HuH-7 (cell line): Measurements from ENCODE around the gene MUCL3.
"Not testable (repeated sequence)": the region's sequence is repeated elsewhere in the genome, so short reads cannot be mapped to it uniquely, and the experiment has no call there.

Experiments
- DNase-seq: peaks from one replicate; pipeline ENCODE4 v3.0.0; 2011; ENCODE audit warnings: low spot score

MUCL3 gene

DNA sequence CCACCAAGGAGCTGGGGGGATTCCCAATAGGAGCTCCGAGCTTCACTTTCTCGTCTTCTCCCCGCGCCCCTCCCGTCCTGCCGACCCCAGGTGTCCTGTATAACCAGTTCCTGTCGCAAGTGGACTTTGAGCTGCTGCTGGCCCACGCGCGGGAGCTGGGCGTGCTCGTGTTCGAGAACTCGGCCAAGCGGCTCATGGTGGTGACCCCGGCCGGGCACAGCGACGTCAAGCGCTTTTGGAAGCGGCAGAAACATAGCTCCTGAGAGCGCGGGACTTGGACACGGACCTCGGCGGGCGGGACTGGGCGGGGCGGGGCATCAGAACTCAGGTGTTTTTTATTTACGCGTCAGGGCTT is 27.1 kb upstream of the MUCL3 start:
- no peak for DNase-seq

DNA sequence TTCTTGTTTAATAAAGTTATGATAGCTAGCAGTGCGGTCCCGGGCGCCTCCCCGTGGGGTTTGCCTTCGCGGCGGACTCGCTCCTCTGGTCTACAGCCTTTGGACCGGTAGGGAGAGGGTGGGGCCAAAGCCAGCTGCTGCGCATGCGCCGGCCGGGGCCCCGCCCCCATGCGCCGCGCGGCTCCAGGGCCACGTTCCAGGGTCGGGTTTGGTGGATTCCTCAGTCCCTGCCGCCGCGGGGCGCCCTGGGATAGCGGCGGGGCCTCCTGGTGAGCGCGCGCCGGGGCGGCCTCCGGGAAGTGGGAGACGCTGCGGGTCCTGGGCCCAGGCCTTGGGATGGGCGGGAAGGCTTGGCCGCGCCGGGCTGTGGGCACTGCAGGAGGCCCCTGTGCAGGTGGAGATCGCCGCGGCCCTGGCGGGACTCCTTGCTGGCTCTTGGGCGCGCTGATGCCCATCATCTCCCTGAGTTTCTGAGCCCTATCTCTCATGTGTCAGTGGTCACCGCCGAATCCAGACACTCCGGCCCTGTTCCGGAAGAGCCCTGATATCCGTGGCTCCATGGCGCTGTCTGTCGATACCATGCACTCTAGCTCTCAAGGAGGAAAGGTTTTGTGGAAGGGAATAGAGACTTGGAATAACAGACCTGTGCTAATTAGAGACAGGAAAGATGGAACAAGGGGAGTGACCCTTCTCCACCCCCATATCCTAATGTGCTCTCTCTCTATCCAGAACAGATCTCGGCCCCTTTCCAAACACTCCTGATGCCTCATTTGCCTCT is 26.5 kb upstream of the MUCL3 start, which contains the start of gene VARS2:
TSS of gene VARS2 (plus strand) at position 163 of the 778 bp plus-strand sequence. CDS start at position 762, 599 bp downstream.
- peak; percentile 96 for DNase-seq

DNA sequence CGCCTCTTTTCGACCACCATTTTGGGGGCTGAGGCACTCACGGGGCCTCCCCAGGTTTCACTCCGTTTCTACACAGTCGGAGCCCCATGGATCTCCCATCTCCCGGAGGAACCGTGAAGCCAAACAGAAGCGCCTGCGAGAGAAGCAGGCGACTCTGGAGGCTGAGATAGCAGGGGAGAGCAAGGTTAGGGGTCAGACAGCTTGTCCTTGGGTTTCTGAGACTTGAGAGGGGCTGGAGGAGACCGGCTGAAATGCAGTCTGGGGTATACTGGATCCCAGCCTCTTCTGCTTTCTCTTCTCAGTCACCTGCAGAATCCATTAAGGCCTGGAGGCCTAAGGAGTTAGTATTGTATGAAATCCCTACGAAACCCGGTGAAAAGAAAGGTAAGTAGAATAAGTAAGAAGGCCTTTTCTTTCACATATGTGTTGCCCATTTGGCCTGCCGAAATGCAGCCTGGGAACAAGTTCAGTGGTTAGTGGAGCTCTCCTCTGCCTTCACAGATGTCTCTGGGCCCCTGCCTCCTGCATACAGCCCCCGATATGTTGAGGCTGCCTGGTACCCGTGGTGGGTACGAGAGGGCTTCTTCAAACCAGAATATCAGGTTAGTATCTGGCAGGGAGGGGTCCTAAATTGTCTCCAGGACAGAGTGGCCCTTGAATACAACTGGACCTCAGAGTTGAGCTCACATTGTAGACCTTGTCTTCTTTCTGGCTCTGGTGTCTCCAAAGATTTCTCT is 25.8 kb upstream of the MUCL3 start:
- DNase-seq, result no peak

DNA sequence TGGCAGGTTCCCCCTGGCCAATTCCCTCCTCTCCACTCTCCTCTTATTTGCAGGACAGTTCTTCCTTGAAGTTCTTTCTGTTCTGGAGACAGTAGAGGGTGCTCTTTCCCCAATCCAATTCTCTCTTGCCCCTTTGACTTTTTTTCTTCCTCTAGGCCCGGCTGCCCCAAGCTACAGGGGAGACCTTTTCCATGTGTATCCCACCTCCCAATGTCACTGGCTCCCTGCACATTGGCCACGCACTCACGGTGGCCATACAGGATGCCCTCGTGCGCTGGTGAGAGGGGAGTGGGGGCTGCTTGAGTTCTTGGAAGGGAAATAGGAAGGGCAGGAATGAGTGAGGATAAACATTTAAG is 25.2 kb upstream of the MUCL3 start:
- peak; percentile 80 for DNase-seq

DNA sequence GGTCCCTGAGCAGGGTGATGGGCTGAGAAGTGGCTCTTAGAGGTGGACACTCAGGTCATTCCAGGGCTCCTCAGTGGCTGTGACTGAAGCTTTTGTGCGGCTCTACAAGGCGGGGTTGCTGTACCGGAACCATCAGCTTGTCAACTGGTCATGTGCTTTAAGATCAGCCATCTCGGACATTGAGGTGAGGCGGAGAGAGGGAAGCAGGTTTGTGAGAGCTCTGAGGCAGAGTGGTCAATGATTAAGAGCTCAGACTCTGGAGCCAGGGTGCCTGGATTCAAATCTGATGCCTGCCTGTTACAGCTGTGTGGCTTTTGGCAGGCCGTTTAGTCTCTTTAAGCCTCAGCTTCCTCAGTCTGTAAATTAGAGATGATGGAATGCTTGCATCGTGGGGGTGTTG is 23.7 kb upstream of the MUCL3 start:
- DNase-seq, result no peak

DNA sequence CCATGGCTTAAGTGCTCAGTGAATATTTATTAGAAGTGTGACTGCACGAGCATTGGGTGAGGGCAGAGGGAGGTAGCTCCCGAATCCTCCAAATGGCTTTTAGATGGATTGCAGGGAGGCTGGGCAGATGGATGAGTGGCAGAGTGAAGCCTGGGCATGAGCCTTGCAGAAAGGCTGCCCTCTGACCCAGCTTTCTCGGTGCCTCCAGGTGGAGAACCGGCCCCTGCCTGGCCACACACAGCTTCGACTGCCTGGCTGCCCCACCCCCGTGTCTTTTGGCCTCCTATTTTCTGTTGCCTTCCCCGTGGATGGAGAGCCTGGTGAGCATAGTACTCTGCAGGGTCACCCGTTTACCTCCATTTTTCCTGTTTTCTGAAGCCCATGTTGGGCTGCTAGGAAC is 23.3 kb upstream of the MUCL3 start:
- DNase-seq, result no peak

DNA sequence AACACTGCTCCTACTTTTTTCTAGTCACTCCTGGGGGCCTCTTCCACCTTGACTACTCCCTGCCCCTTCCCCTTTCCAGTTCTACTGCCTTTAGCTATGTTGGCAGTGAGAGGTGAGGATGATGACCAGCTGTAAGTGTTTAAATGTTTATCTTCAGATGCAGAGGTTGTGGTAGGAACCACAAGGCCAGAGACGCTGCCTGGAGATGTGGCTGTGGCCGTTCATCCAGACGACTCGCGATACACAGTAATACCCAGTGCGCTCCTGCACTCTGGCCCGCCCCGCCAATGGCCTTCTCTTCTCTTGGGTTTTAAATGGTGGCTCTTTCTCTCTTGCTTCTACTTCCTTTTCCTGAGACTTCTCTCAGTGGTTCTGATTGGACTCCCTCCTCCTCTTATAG is 22.1 kb upstream of the MUCL3 start:
- DNase-seq, result no peak

DNA sequence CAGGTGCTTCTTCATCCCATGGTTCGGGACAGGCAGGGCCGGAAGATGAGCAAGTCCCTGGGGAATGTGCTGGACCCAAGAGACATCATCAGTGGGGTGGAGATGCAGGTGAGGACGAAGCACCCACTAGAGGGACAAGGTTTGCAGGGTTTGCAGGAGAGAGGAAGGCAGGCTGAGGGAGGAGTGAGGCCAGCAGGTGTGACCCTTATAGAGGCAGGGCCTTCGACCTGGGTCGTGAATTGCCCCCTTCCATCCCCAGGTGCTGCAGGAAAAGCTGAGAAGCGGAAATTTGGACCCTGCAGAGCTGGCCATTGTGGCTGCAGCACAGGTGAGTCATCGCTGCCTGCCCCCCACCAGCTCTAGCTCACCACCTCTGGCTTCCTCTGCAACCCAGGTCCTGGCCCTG is 18.3 kb upstream of the MUCL3 start:
- DNase-seq, result no peak

DNA sequence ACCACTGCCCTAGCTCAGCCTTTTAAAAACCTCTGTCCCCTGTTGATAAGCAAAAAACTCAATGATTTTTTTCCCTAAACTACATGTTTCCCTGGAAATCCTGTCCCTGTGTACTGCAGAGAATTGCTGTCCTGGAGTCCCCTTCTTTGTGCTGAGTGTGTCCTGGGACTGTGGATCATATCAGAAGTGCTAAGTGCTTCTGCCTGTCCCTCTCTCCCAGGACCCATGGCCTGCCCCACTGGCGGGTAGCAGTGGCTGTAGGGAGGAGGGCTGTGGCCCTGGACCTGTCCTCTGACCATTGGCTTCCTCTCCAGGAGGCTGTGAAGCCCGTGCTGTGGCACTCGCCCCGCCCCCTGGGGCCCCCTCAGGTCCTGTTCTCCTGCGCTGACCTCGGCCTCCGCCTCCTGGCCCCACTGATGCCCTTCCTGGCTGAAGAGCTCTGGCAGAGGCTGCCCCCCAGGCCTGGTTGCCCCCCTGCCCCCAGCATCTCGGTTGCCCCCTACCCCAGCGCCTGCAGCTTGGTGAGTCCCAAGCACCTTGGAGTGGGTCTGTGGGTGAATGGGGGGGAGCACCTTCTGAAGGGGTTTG is 16.6 kb upstream of the MUCL3 start:
- not testable (repeated sequence) for DNase-seq

DNA sequence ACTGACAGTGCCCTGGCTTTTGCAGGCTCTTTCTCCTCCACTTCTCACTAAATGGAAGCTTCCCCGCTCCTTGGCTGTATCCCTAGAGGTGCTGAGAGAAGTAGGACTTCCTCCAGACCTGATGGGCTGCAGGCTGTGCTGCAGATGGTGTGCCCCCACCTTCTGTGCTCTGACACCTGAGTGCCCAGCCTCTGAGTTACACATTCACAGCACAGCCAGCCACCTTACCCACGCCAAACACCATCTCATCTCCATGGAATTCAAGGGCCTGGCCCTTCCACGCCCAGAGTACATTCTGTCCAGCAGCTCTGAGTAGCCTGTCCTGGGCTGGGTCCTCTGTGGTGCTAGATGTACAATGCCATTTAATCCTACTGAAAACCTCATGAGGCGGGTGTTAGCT is 14.1 kb upstream of the MUCL3 start:
- DNase-seq, result no peak

DNA sequence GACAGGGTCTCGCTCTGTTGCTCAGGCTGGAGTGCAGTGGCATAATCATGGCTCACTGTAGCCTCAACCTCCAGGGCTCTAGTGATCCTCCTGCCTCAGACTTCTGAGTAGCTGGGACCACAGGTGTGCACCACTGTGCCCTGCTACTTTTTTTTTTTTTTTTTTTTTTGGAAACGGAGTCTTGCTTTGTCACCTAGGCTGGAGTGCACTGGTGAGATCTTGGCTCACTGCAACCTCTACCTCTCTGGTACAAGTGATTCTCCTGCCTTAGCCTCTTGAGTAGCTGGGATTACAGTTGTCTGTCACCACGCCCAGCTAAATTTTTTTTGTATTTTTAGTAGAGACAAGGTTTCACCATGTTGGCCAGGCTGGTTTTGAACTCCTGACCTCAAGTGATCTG is 13.7 kb upstream of the MUCL3 start:
- DNase-seq, result not testable (repeated sequence)

DNA sequence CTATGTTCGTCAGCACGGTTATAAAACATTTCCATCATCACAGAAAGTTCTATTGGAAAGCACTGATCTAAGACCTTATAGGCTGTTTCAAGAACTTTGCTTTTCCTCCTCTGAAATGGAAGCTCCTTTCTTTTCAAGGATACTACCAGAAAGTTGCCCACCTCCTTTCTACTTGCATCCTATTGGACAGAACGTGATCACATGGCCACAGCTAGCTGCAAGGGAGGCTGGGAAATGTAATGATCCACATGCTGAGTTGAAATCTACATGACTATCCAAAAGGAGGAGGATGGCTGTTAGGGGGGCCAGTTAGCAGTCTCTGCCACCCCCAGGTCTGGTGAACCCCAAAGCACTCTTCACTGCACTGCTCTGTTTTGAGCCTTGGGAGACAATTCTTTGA is 12.1 kb upstream of the MUCL3 start:
- no peak for DNase-seq

DNA sequence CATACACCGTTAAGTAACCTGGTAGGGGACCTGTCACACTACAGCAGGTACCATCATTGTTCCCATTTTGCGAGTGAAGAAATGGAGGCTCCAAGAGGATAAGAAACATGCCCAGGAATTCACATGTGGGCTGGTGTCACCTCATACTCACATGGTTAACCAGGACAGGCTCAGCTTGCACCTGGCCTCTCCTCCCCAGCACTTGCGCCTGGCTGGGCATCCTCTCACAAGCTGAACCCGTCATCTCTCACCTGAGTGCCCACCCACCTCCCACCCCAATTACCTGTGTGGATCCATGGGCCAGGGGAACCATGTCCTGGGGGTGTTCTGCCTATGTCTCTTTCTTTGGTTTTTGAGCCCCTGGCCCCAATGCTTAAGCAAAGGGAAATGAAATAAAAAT is 10.3 kb upstream of the MUCL3 start:
- DNase-seq, result no peak

DNA sequence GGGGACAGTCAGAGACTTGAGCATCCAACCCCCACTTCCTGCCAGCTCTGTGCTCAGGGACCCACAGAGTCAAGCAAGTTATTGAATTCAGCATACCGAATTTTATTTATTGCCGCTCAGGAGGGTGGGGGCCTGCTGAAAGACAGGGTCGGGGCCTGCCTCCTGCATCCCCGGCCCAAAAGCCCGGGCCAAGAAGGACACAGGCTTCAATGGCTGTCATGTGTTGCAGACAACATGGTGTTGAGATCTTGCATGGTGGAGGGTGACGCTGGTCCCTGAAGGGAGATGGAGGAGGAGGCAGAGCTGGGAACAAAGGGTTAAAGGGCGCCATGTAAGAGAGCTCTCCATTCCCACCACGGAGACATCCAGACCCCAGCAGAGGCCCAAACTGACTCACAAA is 9.5 kb upstream of the MUCL3 start:
- DNase-seq, result no peak

DNA sequence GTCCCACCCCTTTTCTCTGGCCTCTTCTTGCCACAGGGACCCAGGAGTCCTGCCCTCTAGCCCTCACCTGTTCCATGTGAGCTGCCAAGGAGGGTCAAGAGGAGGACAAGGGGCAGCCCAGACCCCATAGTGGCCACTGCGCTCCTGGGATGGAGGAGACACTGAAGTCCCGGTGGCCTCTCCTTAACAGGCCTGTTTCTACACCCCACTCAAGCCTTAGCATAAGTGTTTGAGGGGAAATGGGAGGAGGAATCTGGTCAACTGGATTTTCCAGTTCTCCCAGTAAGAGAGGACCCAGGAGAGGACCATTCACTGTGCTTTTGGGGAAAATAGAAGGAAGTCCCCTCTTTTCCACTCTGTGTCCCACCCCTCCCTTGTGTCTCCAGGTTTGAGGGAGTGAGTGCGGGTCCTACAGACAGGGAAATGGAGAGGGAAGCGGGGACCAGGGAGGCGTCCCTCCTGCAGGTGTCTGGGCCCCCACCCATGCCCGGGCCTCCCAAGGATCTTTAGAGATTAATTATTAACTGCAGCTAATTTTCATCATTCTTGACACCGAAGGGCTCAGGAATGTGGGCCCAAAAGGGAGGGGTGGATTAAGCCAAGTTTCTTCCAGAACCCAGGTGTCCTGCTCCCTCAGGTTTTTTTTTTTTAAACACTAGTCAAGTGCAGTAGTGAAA is 8.7 kb upstream of the MUCL3 start, which contains the start of gene SFTA2:
TSS of gene SFTA2 (minus strand) at position 202 of the 677 bp plus-strand sequence. CDS start at position 128, 74 bp downstream.
- no peak for DNase-seq

DNA sequence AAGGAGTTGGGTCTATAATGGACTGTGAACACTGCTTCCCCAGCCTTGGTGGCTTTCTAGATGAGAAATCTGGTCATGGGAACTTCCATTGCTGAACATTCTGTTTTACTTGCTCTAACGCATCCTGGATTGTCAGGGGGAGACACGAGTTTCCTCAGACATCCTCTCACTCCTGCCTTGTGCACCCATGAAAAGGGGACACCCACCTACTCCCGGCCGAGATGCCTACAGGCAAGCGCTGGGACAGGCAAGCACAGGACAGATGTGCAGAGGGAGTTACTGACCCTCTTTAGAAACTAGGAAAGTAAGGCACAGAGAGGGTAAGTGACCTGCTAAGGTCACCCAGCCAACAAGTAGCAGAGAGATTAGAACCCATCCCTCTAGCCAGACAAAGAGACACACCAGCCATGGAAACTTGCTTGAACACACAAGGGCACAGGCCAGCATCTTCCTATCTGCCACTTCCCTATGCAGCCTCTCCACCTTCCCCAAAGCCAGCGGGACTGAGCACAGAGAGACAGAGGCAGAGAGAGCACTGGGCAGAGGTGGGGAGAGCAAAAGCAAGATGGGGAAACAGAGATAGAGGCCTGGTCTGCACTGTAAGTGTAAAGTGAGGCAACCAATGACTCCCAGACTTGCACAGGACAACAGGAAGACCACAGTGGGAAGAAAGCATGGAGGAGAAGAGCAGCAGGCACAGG is 8.0 kb upstream of the MUCL3 start:
- DNase-seq, result no peak

DNA sequence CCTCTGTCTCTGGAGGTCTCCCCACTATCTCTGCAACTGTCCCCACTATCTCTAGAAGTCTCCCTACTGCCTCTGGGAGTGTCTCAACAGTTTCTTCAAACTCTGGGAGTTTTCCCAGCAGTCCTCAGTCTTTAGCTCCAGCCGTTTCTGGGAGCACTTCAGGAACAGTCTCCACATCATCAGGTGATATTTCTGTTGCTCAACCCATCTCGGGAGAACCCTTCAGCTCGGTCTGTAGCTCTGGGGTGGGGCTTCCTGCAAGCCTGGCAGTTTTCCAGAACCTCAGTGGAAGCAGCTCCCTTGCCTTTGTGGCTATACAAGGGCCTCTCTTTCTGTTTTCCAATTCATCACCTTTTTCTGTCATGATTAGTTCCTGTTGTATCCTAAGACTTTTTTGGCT is 5.8 kb upstream of the MUCL3 start:
- no peak for DNase-seq

DNA sequence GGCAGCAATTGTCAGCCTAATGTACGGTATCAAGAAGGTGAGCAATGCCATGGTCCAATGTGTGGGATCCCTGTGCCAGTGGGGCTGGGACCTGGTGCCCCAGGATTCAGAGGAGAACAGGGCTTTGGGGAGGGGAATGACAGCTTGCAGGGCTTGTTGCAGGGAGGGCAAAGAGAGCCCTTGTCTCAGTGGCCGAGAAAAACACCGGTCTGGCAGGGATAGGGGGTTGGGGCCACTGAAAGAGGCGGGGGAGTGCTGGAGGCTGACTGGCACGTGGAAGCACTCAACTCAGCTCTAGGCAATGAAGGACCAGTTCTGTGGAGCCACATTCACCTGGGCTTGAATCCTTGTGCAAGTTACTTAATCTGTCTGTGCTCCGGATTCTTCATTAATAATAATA is 3.5 kb upstream of the MUCL3 start:
- DNase-seq, result no peak

DNA sequence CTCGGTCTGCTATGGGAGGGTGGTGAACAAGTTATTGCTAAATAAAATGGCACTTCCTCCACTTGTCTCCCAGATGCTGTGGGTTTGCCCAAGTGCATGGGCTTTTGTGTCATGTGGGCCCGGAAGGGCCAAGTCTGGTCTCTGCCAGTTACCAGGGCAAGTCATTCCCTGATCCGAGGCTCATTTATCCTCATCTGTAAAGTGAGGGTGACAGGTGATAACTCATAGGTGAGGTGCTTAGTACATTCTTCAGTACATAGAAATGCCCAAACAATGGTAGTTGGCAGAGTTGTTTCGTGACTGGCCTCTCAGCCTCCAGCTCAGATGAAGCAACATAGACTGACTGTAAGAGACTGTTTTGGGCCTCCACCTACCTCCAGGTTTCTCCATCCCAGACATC is 2.0 kb upstream of the MUCL3 start:
- DNase-seq, result no peak

DNA sequence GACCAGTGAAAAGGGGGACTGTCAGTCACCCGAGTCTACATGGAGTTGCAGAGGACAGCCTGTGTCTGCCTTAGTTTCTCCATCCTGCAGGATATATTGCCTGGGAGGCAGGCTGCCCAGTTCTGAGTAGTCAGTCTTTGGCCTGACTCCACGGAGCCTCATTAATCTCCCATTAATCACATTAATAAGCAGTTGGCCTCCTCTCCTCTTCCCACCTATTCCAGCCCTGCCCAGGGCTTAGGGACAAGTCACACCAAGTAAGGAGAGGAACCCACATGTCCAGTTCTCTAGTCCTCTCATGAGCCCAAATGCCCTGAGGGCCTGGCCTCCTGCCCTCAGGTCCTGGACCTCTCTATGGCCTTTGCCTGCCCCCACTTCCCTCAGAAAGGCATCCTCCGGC is 1.3 kb upstream of the MUCL3 start:
- no peak for DNase-seq

DNA sequence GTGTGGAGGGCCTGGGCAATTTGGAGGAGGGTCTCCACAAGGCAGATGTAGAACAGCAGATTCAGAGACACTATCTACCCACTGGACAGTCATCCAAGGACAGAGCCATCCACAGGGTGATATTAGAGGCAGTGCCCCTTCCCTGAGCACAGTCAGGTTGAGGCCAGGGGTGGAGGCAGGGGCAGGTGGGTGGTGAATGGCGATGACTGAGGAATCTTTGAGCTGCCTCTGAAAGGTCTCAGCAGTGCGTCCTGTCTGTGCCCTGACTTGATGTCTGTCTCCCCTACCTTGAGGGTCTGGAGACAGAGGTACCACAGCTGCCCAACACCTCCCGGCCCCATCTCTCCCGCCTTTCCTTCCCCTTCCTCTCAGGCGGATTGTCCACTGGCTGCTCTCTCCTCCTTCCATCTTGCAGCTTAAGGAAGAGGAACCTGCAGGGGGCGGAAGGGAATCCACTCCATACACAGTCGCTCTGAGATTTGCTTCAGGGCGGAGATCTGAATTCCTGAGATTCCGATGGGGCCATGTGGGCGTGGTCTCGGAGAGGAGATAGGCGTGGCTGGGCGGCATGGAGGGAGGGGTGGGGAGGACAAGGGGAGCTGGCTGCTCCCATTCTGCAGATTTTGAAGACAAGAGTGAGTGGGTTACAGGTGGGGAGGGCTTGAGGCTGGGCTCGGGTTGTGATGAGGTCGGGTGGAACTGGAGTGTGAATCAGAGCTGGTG is 1.7 kb downstream of the MUCL3 start:
- DNase-seq, result peak; percentile 67
